ENCODE results near the gene BBX. TPM values are rescaled to one million over a fixed set of nuclear protein-coding genes. Genes with fewer than 3 reads are reported as not detected.

BBX gene
- total and polyA plus RNA-seq, 2 of the 4 experiments (the other 2 are of a cell fraction) = 13.6 to 107 TPM

DNA sequence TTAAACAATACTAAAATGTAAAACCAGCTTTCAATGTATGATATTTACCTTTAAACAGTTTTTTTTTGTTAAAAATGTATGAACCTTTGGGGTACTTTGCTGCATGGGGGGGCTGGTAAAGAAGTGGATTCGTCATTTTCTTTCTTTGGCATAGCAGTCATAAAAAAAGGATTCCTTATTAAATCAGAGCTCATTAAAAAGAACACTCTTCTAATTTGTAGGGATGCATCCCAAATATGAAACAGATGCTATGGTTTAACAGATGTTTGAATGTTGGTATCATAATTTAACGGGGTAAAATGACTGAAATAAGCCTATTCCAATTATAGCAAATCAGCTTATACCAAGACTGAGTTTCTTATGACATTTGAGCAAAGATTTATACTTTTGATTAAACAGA lies 234.4 kb downstream of the BBX start:
- no peak for DNase-seq

More for the DNA sequence above, 234.4 kb downstream of the BBX start:
- Histone ChIP-seq H3K79me1 (ENCODE audit: low read depth in 1 of 2, low read length in 2 of 2) (no peaks in the 10 kb centered on the region), H2AFZ (replicated peaks; ENCODE audit: low read length, poor library complexity) (no peak overlapping the region), H3K27me3 (ENCODE audit: control insufficient read depth, insufficient read depth, low read length) (no peaks in the 10 kb centered on the region), H4K20me1 (ENCODE audit: insufficient read depth, low read length) (no peaks in the 10 kb centered on the region), H4K5ac (ENCODE audit: low read depth, low read length) (no peak overlapping the region), H3K56ac (ENCODE audit: extremely low read depth, insufficient read depth, low read length) (no peak overlapping the region), H3K9ac (ENCODE audit: low read depth, low read length) (no peak overlapping the region), H3K4ac (ENCODE audit: low read depth, low read length) (no peak overlapping the region), H3K4me2 (ENCODE audit: low read depth, low read length) (no peak overlapping the region), H2AK9ac (replicated peaks; ENCODE audit: low read depth, low read length, poor library complexity) (no peak overlapping the region), H3K4me3 (ENCODE audit: insufficient read depth, low read depth, low read length) (no peak overlapping the region), H4K91ac (ENCODE audit: insufficient read depth, low read depth, low read length) (no peak overlapping the region), H2BK20ac (ENCODE audit: low read depth, low read length) (no peak overlapping the region), H2AK5ac (ENCODE audit: low read depth, low read length) (no peak overlapping the region), H2BK15ac (ENCODE audit: low read depth, low read length) (no peak overlapping the region), H2BK120ac (ENCODE audit: low read depth, low read length) (no peak overlapping the region), H3K4me1 (ENCODE audit: control insufficient read depth, insufficient read depth, low read length) (no peaks in the 10 kb centered on the region; the same call in 1 of the 2 replicates), H3K36me3 (ENCODE audit: control insufficient read depth, insufficient read depth, low read length) (peaks cover 1% of the 10 kb centered on the region; the same call in 1 of the 2 replicates), H3K9me3 (ENCODE audit: control insufficient read depth, insufficient read depth, low read length) (no peaks in the 10 kb centered on the region), H3K18ac (ENCODE audit: low read depth, low read length) (no peak overlapping the region), H2BK5ac (ENCODE audit: low read depth, low read length, poor library complexity, severe bottlenecking) (no peak overlapping the region), H3K27ac (ENCODE audit: insufficient read depth, low read length) (no peak overlapping the region), H3K23ac (ENCODE audit: low read depth, low read length) (no peak overlapping the region), H3K14ac (replicated peaks; ENCODE audit: low read depth, low read length) (no peak overlapping the region), H4K8ac (ENCODE audit: low read depth in 2 of 2, low read length in 2 of 2) (no peak overlapping the region), H3K9me1 (ENCODE audit: insufficient read depth, low read length) (no peaks in the 10 kb centered on the region; the same call in 1 of the 2 replicates)
- ChIA-PET CTCF (interaction anchor here (0.6 kb wide), 1 partner anchor 522 kb away, joined by 3 read pairs; no protein-coding TSS in a partner anchor), POLR2A (ENCODE audit: unreplicated experiment) (no interaction called here)
- no CpG with 5 or more reads among the region's 2 CpGs for WGBS, 2 experiments (ENCODE audit: extremely low coverage in 2 of 2, insufficient read length in 1 of 2)
- no peak for ATAC-seq (ENCODE audit: low read depth)
- no TSS peak for BruUV-seq (replicated peaks)
- TF ChIP-seq, protein P1, sequence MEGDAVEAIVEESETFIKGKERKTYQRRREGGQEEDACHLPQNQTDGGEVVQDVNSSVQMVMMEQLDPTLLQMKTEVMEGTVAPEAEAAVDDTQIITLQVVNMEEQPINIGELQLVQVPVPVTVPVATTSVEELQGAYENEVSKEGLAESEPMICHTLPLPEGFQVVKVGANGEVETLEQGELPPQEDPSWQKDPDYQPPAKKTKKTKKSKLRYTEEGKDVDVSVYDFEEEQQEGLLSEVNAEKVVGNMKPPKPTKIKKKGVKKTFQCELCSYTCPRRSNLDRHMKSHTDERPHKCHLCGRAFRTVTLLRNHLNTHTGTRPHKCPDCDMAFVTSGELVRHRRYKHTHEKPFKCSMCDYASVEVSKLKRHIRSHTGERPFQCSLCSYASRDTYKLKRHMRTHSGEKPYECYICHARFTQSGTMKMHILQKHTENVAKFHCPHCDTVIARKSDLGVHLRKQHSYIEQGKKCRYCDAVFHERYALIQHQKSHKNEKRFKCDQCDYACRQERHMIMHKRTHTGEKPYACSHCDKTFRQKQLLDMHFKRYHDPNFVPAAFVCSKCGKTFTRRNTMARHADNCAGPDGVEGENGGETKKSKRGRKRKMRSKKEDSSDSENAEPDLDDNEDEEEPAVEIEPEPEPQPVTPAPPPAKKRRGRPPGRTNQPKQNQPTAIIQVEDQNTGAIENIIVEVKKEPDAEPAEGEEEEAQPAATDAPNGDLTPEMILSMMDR (conservative IDR thresholded peaks at IDR 0.05; ENCODE audit: low read depth, low read length) = no peak
- no peak for TF ChIP-seq MXI1 (IDR thresholded peaks at IDR 0.05; ENCODE audit: borderline replicate concordance, low read depth, low read length)
- no peak for TF ChIP-seq RFX5 (IDR thresholded peaks at IDR 0.05; ENCODE audit: low read depth, low read length)
- TF ChIP-seq RCOR1 (IDR thresholded peaks at IDR 0.05; ENCODE audit: insufficient replicate concordance, low read length) = no peak
- no peak for TF ChIP-seq MAZ (IDR thresholded peaks at IDR 0.05; ENCODE audit: borderline replicate concordance, low read depth, low read length)
- intact Hi-C loops (cut with micrococcal nuclease) (loop anchor here (10.0 kb wide), 1 partner anchor 648 kb away; no protein-coding TSS in a partner anchor), in situ Hi-C loops (cut with MboI; ENCODE audit: low sequenced_read_pairs) (loop anchor here (10.0 kb wide), 1 partner anchor 168 kb away; no protein-coding TSS in a partner anchor), dilution Hi-C loops (cut with HindIII; ENCODE audit: low sequenced_read_pairs, unreplicated experiment) (no loop called here)

Measured in IMR-90 (cell line).